ENCODE results near the gene DRAP1. TPM values are rescaled to one million over a fixed set of nuclear protein-coding genes. Genes with fewer than 3 reads are reported as not detected.

DRAP1 gene
- total RNA-seq, 1 experiment from 2014 or later: 179 TPM

- DNase-seq (ENCODE audit: low spot score): peak; percentile 77
- in situ Hi-C loops (cut with HindIII; ENCODE audit: low sequenced_read_pairs): no loop called here
Observed at GRCh38 chr11:65900125-65900898, 18.9 kb upstream of the DRAP1 start, which contains the start of gene FOSL1. TSS of gene FOSL1 (minus strand) at chr11:65900388. CDS start at chr11:65900339, 49 bp downstream.

- in situ Hi-C loops (cut with HindIII; ENCODE audit: low sequenced_read_pairs): no loop called here
- DNase-seq (ENCODE audit: low spot score): no peak
Observed at GRCh38 chr11:65900899-65901180, 18.4 kb upstream of the DRAP1 start.

GRCh38 chr11:65903068-65903481 is 16.2 kb upstream of the DRAP1 start:
- DNase-seq (ENCODE audit: low spot score): no peak
- in situ Hi-C loops (cut with HindIII; ENCODE audit: low sequenced_read_pairs): no loop called here

- in situ Hi-C loops (cut with HindIII; ENCODE audit: low sequenced_read_pairs): no loop called here
- no peak for DNase-seq (ENCODE audit: low spot score)
Observed at GRCh38 chr11:65903715-65904114, 15.5 kb upstream of the DRAP1 start.

GRCh38 chr11:65906602-65907001 is 12.6 kb upstream of the DRAP1 start:
- in situ Hi-C loops (cut with HindIII; ENCODE audit: low sequenced_read_pairs): no loop called here
- no peak for DNase-seq (ENCODE audit: low spot score)

- in situ Hi-C loops (cut with HindIII; ENCODE audit: low sequenced_read_pairs): no loop called here
- no peak for DNase-seq (ENCODE audit: low spot score)
Observed at GRCh38 chr11:65907878-65908277, 11.3 kb upstream of the DRAP1 start.

- in situ Hi-C loops (cut with HindIII; ENCODE audit: low sequenced_read_pairs): no loop called here
- DNase-seq (ENCODE audit: low spot score): peak; percentile 91
Observed at GRCh38 chr11:65911682-65912568, 7.3 kb upstream of the DRAP1 start.

GRCh38 chr11:65912845-65913244 is 6.4 kb upstream of the DRAP1 start:
- no peak for DNase-seq (ENCODE audit: low spot score)
- in situ Hi-C loops (cut with HindIII; ENCODE audit: low sequenced_read_pairs): no loop called here

GRCh38 chr11:65915101-65915820 is 4.0 kb upstream of the DRAP1 start:
- peak; percentile 91 for DNase-seq (ENCODE audit: low spot score)
- in situ Hi-C loops (cut with HindIII; ENCODE audit: low sequenced_read_pairs): no loop called here

- in situ Hi-C loops (cut with HindIII; ENCODE audit: low sequenced_read_pairs): no loop called here
- peak; percentile 65 for DNase-seq (ENCODE audit: low spot score)
Observed at GRCh38 chr11:65915821-65916251, 3.4 kb upstream of the DRAP1 start.

- in situ Hi-C loops (cut with HindIII; ENCODE audit: low sequenced_read_pairs): no loop called here
- no peak for DNase-seq (ENCODE audit: low spot score)
Observed at GRCh38 chr11:65916391-65916790, 2.8 kb upstream of the DRAP1 start.

GRCh38 chr11:65917077-65917433 is 2.2 kb upstream of the DRAP1 start:
- in situ Hi-C loops (cut with HindIII; ENCODE audit: low sequenced_read_pairs): no loop called here
- no peak for DNase-seq (ENCODE audit: low spot score)

GRCh38 chr11:65917434-65918210 is 1.6 kb upstream of the DRAP1 start:
- in situ Hi-C loops (cut with HindIII; ENCODE audit: low sequenced_read_pairs): no loop called here

GRCh38 chr11:65918211-65919140 is 750 bp upstream of the DRAP1 start, which contains the start of gene C11orf68:
TSS of gene C11orf68 (minus strand) at chr11:65919062. CDS start at chr11:65919031, 31 bp downstream.
- in situ Hi-C loops (cut with HindIII; ENCODE audit: low sequenced_read_pairs): no loop called here
- peak; percentile 36 for DNase-seq (ENCODE audit: low spot score)

More at GRCh38 chr11:65917434-65918210, 1.6 kb upstream of the DRAP1 start:
- no peak for DNase-seq (ENCODE audit: low spot score)

GRCh38 chr11:65919573-65920371 is 546 bp downstream of the DRAP1 start:
- in situ Hi-C loops (cut with HindIII; ENCODE audit: low sequenced_read_pairs): no loop called here
- DNase-seq (ENCODE audit: low spot score): peak; percentile 33

- in situ Hi-C loops (cut with HindIII; ENCODE audit: low sequenced_read_pairs): no loop called here
- DNase-seq (ENCODE audit: low spot score): no peak
Observed at GRCh38 chr11:65920372-65920802, 1.2 kb downstream of the DRAP1 start.

GRCh38 chr11:65921033-65921555 is 1.9 kb downstream of the DRAP1 start:
- in situ Hi-C loops (cut with HindIII; ENCODE audit: low sequenced_read_pairs): no loop called here
- DNase-seq (ENCODE audit: low spot score): no peak
